ENCODE data around the gene RAB3IL1.

Gene RAB3IL1

GRCh38 chr11:61917334-61918109, at the start of gene RAB3IL1 (continued):
- TF ChIP-seq ZNF692 (tag by site-specific recombination; IDR thresholded peaks at IDR 0.05) = peak; percentile 85
- 0 out of 2 replicates have a peak, but pooled peaks have one; percentile 29 for TF ChIP-seq ZNF24 (tag by site-specific recombination; IDR thresholded peaks at IDR 0.05)
- TF ChIP-seq ZFP69B (tag by site-specific recombination; IDR thresholded peaks at IDR 0.05) = peak; percentile 20; the same call in 1 of the 2 replicates
- TF ChIP-seq WT1 (tag by site-specific recombination; IDR thresholded peaks at IDR 0.05) = peak; percentile 18; the same call in 1 of the 2 replicates
- TF ChIP-seq ZNF16 (tag by site-specific recombination; IDR thresholded peaks at IDR 0.05; ENCODE audit: low read depth) = peak; percentile 99
- no peak for TF ChIP-seq ZNF239 (tag by site-specific recombination; IDR thresholded peaks at IDR 0.05)
- TF ChIP-seq ZNF138 (tag by site-specific recombination; IDR thresholded peaks at IDR 0.05; ENCODE audit: borderline replicate concordance) = no peak
- no peak for TF ChIP-seq GLI2 (tag by site-specific recombination; IDR thresholded peaks at IDR 0.05; ENCODE audit: borderline replicate concordance, low read depth)
- no peak for TF ChIP-seq ZNF513 (tag by site-specific recombination; IDR thresholded peaks at IDR 0.05)
- no peak for TF ChIP-seq ZBTB21 (tag by site-specific recombination; IDR thresholded peaks at IDR 0.05)
- no peak for TF ChIP-seq ZNF248 (tag by site-specific recombination; IDR thresholded peaks at IDR 0.05)
- TF ChIP-seq ZNF155 (tag by site-specific recombination; IDR thresholded peaks at IDR 0.05) = no peak
- peak; percentile 35; the same call in 1 of the 2 replicates for TF ChIP-seq ZNF76 (tag by site-specific recombination; IDR thresholded peaks at IDR 0.05; ENCODE audit: borderline replicate concordance, low read depth)
- 0 out of 2 replicates have a peak, but pooled peaks have one; percentile 17 for TF ChIP-seq ZNF341 (tag by site-specific recombination; IDR thresholded peaks at IDR 0.05; ENCODE audit: low read depth)
- peak; percentile 72; the same call in 1 of the 2 replicates for TF ChIP-seq KLF17 (tag by site-specific recombination; IDR thresholded peaks at IDR 0.05)
- 0 out of 2 replicates have a peak, but pooled peaks have one; percentile 10 for TF ChIP-seq ZNF366 (tag by site-specific recombination; conservative IDR thresholded peaks at IDR 0.05)
- TF ChIP-seq ZNF580 (tag by site-specific recombination; IDR thresholded peaks at IDR 0.05) = 0 out of 2 replicates have a peak, but pooled peaks have one; percentile 70
- TF ChIP-seq ZNF335 (tag by site-specific recombination; conservative IDR thresholded peaks at IDR 0.05) = peak; percentile 97
- TF ChIP-seq PBX3 (CRISPR knock-in tag; IDR thresholded peaks at IDR 0.05) = no peak
- TF ChIP-seq ATF2 (tag by site-specific recombination; IDR thresholded peaks at IDR 0.05; ENCODE audit: low read depth) = no peak
- TF ChIP-seq ZNF280D (tag by site-specific recombination; IDR thresholded peaks at IDR 0.05) = no peak; the same call in 1 of the 2 replicates
- TF ChIP-seq ZNF48 (tag by site-specific recombination; IDR thresholded peaks at IDR 0.05) = no peak
- no peak for TF ChIP-seq ZNF2 (tag by site-specific recombination; IDR thresholded peaks at IDR 0.05)
- no peak for TF ChIP-seq PRDM1 (tag by site-specific recombination; IDR thresholded peaks at IDR 0.05)
- no peak for TF ChIP-seq ZNF133 (tag by site-specific recombination; IDR thresholded peaks at IDR 0.05)
- TF ChIP-seq ZNF350 (tag by site-specific recombination; IDR thresholded peaks at IDR 0.05) = no peak
- no peak for TF ChIP-seq ZNF777 (tag by site-specific recombination; IDR thresholded peaks at IDR 0.05; ENCODE audit: borderline replicate concordance)
- TF ChIP-seq SP2 (tag by site-specific recombination; IDR thresholded peaks at IDR 0.05) = peak; percentile 45
- no peak for TF ChIP-seq ZNF837 (tag by site-specific recombination; IDR thresholded peaks at IDR 0.05)
